ENCODE data around the gene SYT17.

Gene SYT17

GRCh38 chr16:19138601-19139000 lies 29.4 kb upstream of the SYT17 start:
- Histone ChIP-seq H3K9ac (ENCODE audit: low read length in 5 of 5) (no peak overlapping the region), H3K27ac (ENCODE audit: low read depth, low read length) (peak overlapping the region; percentile 55), H3K27me3 (ENCODE audit: control insufficient read depth in 5 of 5, insufficient read depth in 4 of 5, low read length in 5 of 5) (no peaks in the 10 kb centered on the region), H3K4me1 (ENCODE audit: control insufficient read depth in 5 of 5, insufficient read depth in 5 of 5, low read length in 5 of 5) (peaks cover 20 to 56% (median 51%) of the 10 kb centered on the region in 5 donors), H3K36me3 (ENCODE audit: control insufficient read depth in 5 of 5, insufficient read depth in 5 of 5, low read length in 5 of 5) (no peaks in the 10 kb centered on the region), H3K9me3 (ENCODE audit: control insufficient read depth in 5 of 5, low read length in 5 of 5) (no peaks in the 10 kb centered on the region), H3K4me3 (ENCODE audit: low read depth in 1 of 5, low read length in 5 of 5) (no peak overlapping the region)

- no peaks in the 10 kb centered on the region for H3K27me3 ChIP-seq (ENCODE audit: control insufficient read depth in 5 of 5, insufficient read depth in 4 of 5, low read length in 5 of 5)
- no peaks in the 10 kb centered on the region for H3K36me3 ChIP-seq (ENCODE audit: control insufficient read depth in 5 of 5, insufficient read depth in 5 of 5, low read length in 5 of 5)
- peaks cover 20 to 58% (median 52%) of the 10 kb centered on the region in 5 donors for H3K4me1 ChIP-seq (ENCODE audit: control insufficient read depth in 5 of 5, insufficient read depth in 5 of 5, low read length in 5 of 5)
- H3K4me3 ChIP-seq (ENCODE audit: low read depth in 1 of 5, low read length in 5 of 5), result no peak overlapping the region
- peak overlapping the region; percentile 55 for H3K27ac ChIP-seq (ENCODE audit: low read depth, low read length)
- no peak overlapping the region for H3K9ac ChIP-seq (ENCODE audit: low read length in 5 of 5)
- H3K9me3 ChIP-seq (ENCODE audit: control insufficient read depth in 5 of 5, low read length in 5 of 5), result no peaks in the 10 kb centered on the region
Measured at GRCh38 chr16:19139436-19140091, 28.5 kb upstream of the SYT17 start.

- Histone ChIP-seq H3K36me3 (ENCODE audit: control insufficient read depth in 5 of 5, insufficient read depth in 5 of 5, low read length in 5 of 5) (no peaks in the 10 kb centered on the region), H3K27ac (ENCODE audit: low read depth, low read length) (no peak overlapping the region), H3K9ac (ENCODE audit: low read length in 5 of 5) (peak overlapping the region in 1 of 5 donors; percentile 15), H3K4me1 (ENCODE audit: control insufficient read depth in 5 of 5, insufficient read depth in 5 of 5, low read length in 5 of 5) (peaks cover 19 to 56% (median 50%) of the 10 kb centered on the region in 5 donors), H3K9me3 (ENCODE audit: control insufficient read depth in 5 of 5, low read length in 5 of 5) (no peaks in the 10 kb centered on the region), H3K27me3 (ENCODE audit: control insufficient read depth in 5 of 5, insufficient read depth in 4 of 5, low read length in 5 of 5) (no peaks in the 10 kb centered on the region), H3K4me3 (ENCODE audit: low read depth in 1 of 5, low read length in 5 of 5) (no peak overlapping the region)
Measured at GRCh38 chr16:19140396-19140795, 27.6 kb upstream of the SYT17 start.

GRCh38 chr16:19142939-19143598 lies 25.0 kb upstream of the SYT17 start:
- Histone ChIP-seq H3K27me3 (ENCODE audit: control insufficient read depth in 5 of 5, insufficient read depth in 4 of 5, low read length in 5 of 5) (no peaks in the 10 kb centered on the region), H3K9me3 (ENCODE audit: control insufficient read depth in 5 of 5, low read length in 5 of 5) (peaks cover 0 to 6% (median 3%) of the 10 kb centered on the region in 5 donors), H3K36me3 (ENCODE audit: control insufficient read depth in 5 of 5, insufficient read depth in 5 of 5, low read length in 5 of 5) (no peaks in the 10 kb centered on the region), H3K27ac (ENCODE audit: low read depth, low read length) (no peak overlapping the region), H3K4me3 (ENCODE audit: low read depth in 1 of 5, low read length in 5 of 5) (no peak overlapping the region), H3K4me1 (ENCODE audit: control insufficient read depth in 5 of 5, insufficient read depth in 5 of 5, low read length in 5 of 5) (peaks cover 5 to 29% (median 25%) of the 10 kb centered on the region in 5 donors), H3K9ac (ENCODE audit: low read length in 5 of 5) (no peak overlapping the region)

- Histone ChIP-seq H3K36me3 (ENCODE audit: control insufficient read depth in 5 of 5, insufficient read depth in 5 of 5, low read length in 5 of 5) (no peaks in the 10 kb centered on the region), H3K4me1 (ENCODE audit: control insufficient read depth in 5 of 5, insufficient read depth in 5 of 5, low read length in 5 of 5) (peaks cover 3 to 24% (median 20%) of the 10 kb centered on the region in 5 donors), H3K27ac (ENCODE audit: low read depth, low read length) (no peak overlapping the region), H3K27me3 (ENCODE audit: control insufficient read depth in 5 of 5, insufficient read depth in 4 of 5, low read length in 5 of 5) (no peaks in the 10 kb centered on the region), H3K9me3 (ENCODE audit: control insufficient read depth in 5 of 5, low read length in 5 of 5) (peaks cover 0 to 7% (median 4%) of the 10 kb centered on the region in 5 donors), H3K9ac (ENCODE audit: low read length in 5 of 5) (no peak overlapping the region), H3K4me3 (ENCODE audit: low read depth in 1 of 5, low read length in 5 of 5) (no peak overlapping the region)
Measured at GRCh38 chr16:19143599-19143956, 24.5 kb upstream of the SYT17 start.

- H3K27ac ChIP-seq (ENCODE audit: low read depth, low read length), result no peak overlapping the region
- H3K36me3 ChIP-seq (ENCODE audit: control insufficient read depth in 5 of 5, insufficient read depth in 5 of 5, low read length in 5 of 5), result no peaks in the 10 kb centered on the region
- H3K4me1 ChIP-seq (ENCODE audit: control insufficient read depth in 5 of 5, insufficient read depth in 5 of 5, low read length in 5 of 5), result peaks cover 2 to 15% (median 8%) of the 10 kb centered on the region in 5 donors
- peaks cover 0 to 7% (median 4%) of the 10 kb centered on the region in 5 donors for H3K9me3 ChIP-seq (ENCODE audit: control insufficient read depth in 5 of 5, low read length in 5 of 5)
- H3K9ac ChIP-seq (ENCODE audit: low read length in 5 of 5), result no peak overlapping the region
- no peaks in the 10 kb centered on the region for H3K27me3 ChIP-seq (ENCODE audit: control insufficient read depth in 5 of 5, insufficient read depth in 4 of 5, low read length in 5 of 5)
- no peak overlapping the region for H3K4me3 ChIP-seq (ENCODE audit: low read depth in 1 of 5, low read length in 5 of 5)
Measured at GRCh38 chr16:19145010-19145409, 23.0 kb upstream of the SYT17 start.

- no peaks in the 10 kb centered on the region for H3K36me3 ChIP-seq (ENCODE audit: control insufficient read depth in 5 of 5, insufficient read depth in 5 of 5, low read length in 5 of 5)
- no peak overlapping the region for H3K27ac ChIP-seq (ENCODE audit: low read depth, low read length)
Measured at GRCh38 chr16:19147126-19147525, 20.9 kb upstream of the SYT17 start.

GRCh38 chr16:19147627-19148026 lies 20.4 kb upstream of the SYT17 start:
- Histone ChIP-seq H3K36me3 (ENCODE audit: control insufficient read depth in 5 of 5, insufficient read depth in 5 of 5, low read length in 5 of 5) (no peaks in the 10 kb centered on the region), H3K9me3 (ENCODE audit: control insufficient read depth in 5 of 5, low read length in 5 of 5) (peaks cover 0 to 7% (median 4%) of the 10 kb centered on the region in 5 donors), H3K4me1 (ENCODE audit: control insufficient read depth in 5 of 5, insufficient read depth in 5 of 5, low read length in 5 of 5) (peaks cover 0 to 13% (median 8%) of the 10 kb centered on the region in 5 donors), H3K9ac (ENCODE audit: low read length in 5 of 5) (no peak overlapping the region), H3K4me3 (ENCODE audit: low read depth in 1 of 5, low read length in 5 of 5) (no peak overlapping the region), H3K27ac (ENCODE audit: low read depth, low read length) (no peak overlapping the region), H3K27me3 (ENCODE audit: control insufficient read depth in 5 of 5, insufficient read depth in 4 of 5, low read length in 5 of 5) (no peaks in the 10 kb centered on the region)

More at GRCh38 chr16:19147126-19147525, 20.9 kb upstream of the SYT17 start:
- H3K27me3 ChIP-seq (ENCODE audit: control insufficient read depth in 5 of 5, insufficient read depth in 4 of 5, low read length in 5 of 5), result no peaks in the 10 kb centered on the region
- H3K9me3 ChIP-seq (ENCODE audit: control insufficient read depth in 5 of 5, low read length in 5 of 5), result peaks cover 0 to 7% (median 4%) of the 10 kb centered on the region in 5 donors
- no peak overlapping the region for H3K9ac ChIP-seq (ENCODE audit: low read length in 5 of 5)
- peaks cover 0 to 15% (median 8%) of the 10 kb centered on the region in 5 donors for H3K4me1 ChIP-seq (ENCODE audit: control insufficient read depth in 5 of 5, insufficient read depth in 5 of 5, low read length in 5 of 5)
- H3K4me3 ChIP-seq (ENCODE audit: low read depth in 1 of 5, low read length in 5 of 5), result no peak overlapping the region

- H3K4me1 ChIP-seq (ENCODE audit: control insufficient read depth in 5 of 5, insufficient read depth in 5 of 5, low read length in 5 of 5), result peaks cover 0 to 9% (median 6%) of the 10 kb centered on the region in 5 donors
- no peaks in the 10 kb centered on the region for H3K27me3 ChIP-seq (ENCODE audit: control insufficient read depth in 5 of 5, insufficient read depth in 4 of 5, low read length in 5 of 5)
- H3K9me3 ChIP-seq (ENCODE audit: control insufficient read depth in 5 of 5, low read length in 5 of 5), result peaks cover 0 to 7% (median 4%) of the 10 kb centered on the region in 5 donors
- no peak overlapping the region for H3K9ac ChIP-seq (ENCODE audit: low read length in 5 of 5)
- H3K27ac ChIP-seq (ENCODE audit: low read depth, low read length), result no peak overlapping the region
- H3K36me3 ChIP-seq (ENCODE audit: control insufficient read depth in 5 of 5, insufficient read depth in 5 of 5, low read length in 5 of 5), result no peaks in the 10 kb centered on the region
- H3K4me3 ChIP-seq (ENCODE audit: low read depth in 1 of 5, low read length in 5 of 5), result no peak overlapping the region
Measured at GRCh38 chr16:19148189-19148588, 19.9 kb upstream of the SYT17 start.

GRCh38 chr16:19151310-19151709 lies 16.7 kb upstream of the SYT17 start:
- peaks cover 0 to 3% (median 0%) of the 10 kb centered on the region in 5 donors for H3K4me1 ChIP-seq (ENCODE audit: control insufficient read depth in 5 of 5, insufficient read depth in 5 of 5, low read length in 5 of 5)
- H3K9ac ChIP-seq (ENCODE audit: low read length in 5 of 5), result no peak overlapping the region
- no peak overlapping the region for H3K27ac ChIP-seq (ENCODE audit: low read depth, low read length)
- peaks cover 4 to 13% (median 8%) of the 10 kb centered on the region in 5 donors for H3K9me3 ChIP-seq (ENCODE audit: control insufficient read depth in 5 of 5, low read length in 5 of 5)
- no peaks in the 10 kb centered on the region for H3K27me3 ChIP-seq (ENCODE audit: control insufficient read depth in 5 of 5, insufficient read depth in 4 of 5, low read length in 5 of 5)
- H3K4me3 ChIP-seq (ENCODE audit: low read depth in 1 of 5, low read length in 5 of 5), result no peak overlapping the region
- H3K36me3 ChIP-seq (ENCODE audit: control insufficient read depth in 5 of 5, insufficient read depth in 5 of 5, low read length in 5 of 5), result no peaks in the 10 kb centered on the region

Measured in subcutaneous abdominal adipose tissue (tissue), 5 donors.